22Rv1 (cell line): Measurements from ENCODE around the gene HS6ST1.

Experiments used
- H3K27ac ChIP-seq: fragments of 450-650 bp; 2 replicates; pipeline ENCODE4 v1.5.1; 2017
- ZFX ChIP-seq: fragments of 450-650 bp; IDR thresholded peaks from 2 replicates; pipeline ENCODE4 v1.6.1; 2017; ENCODE audit warnings: antibody characterized with exemption, borderline replicate concordance
- TF ChIP-seq, protein P1 (sequence below): fragments of 450-650 bp; IDR thresholded peaks from 2 replicates; pipeline ENCODE4 v1.5.1; 2017; ENCODE audit warnings: mild to moderate bottlenecking

The HS6ST1 gene

DNA sequence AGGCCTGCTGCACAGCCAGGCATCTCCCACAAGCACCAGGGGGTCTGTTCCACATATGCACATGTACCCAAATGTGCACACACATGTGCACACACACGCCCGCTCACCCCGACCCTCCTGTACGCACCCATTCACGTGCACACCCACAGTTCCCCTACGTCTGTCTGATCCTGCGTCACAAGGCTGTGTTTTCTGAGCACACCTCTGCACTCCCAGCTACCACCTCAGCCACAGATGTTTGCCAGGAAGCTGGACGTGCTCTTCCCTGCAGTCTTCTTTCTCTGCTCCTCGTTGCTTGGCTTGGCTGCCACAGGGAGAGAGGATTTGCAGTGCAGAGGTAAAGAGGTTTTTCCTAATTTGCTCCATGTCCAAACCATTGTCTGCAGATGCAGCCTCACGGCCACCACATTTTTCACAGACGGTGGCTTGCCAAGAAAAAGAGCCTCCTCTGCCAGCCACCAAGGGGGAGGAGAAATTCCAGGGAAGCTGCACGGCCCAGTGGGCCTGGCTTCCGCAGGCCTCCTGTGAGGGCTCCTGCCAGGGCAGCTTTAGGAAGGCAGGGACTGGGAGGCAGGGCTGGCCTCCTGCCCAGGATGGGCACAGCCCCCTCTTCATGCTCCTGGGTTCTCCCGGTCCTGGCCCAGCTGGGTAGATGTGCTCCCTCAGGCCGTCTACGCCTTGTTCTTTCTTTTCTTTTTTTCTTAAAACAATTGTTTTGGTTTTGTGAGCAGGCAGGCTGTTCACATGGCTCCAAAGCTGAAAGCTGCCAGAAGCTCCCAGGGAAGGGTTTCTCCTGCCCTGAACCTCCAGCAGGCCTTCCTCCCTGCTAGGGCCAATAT is 29.3 kb upstream of the HS6ST1 start:
- TF ChIP-seq, protein P1, sequence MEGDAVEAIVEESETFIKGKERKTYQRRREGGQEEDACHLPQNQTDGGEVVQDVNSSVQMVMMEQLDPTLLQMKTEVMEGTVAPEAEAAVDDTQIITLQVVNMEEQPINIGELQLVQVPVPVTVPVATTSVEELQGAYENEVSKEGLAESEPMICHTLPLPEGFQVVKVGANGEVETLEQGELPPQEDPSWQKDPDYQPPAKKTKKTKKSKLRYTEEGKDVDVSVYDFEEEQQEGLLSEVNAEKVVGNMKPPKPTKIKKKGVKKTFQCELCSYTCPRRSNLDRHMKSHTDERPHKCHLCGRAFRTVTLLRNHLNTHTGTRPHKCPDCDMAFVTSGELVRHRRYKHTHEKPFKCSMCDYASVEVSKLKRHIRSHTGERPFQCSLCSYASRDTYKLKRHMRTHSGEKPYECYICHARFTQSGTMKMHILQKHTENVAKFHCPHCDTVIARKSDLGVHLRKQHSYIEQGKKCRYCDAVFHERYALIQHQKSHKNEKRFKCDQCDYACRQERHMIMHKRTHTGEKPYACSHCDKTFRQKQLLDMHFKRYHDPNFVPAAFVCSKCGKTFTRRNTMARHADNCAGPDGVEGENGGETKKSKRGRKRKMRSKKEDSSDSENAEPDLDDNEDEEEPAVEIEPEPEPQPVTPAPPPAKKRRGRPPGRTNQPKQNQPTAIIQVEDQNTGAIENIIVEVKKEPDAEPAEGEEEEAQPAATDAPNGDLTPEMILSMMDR: no peak
- TF ChIP-seq ZFX: no peak
- H3K27ac ChIP-seq: no peak overlapping the region

DNA sequence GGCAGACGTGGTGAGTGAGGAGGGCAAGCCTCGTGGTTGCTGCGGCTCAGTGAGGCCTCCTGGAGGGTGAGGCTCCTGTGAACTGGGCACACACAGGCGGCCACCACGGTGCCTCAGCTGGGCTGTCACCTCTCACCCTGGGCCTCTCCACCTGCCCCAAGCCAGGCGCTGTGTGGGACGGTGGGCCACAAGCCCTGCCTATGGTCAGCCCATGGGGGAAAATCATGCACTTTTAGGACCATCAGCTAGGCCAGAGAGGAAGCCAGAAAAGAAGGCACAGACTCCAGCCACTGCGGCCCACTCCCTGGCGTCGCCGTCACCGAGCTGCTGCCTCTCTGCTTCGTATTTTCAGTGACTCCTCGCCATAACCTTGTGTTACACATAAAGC is 28.5 kb upstream of the HS6ST1 start:
- TF ChIP-seq ZFX: no peak
- TF ChIP-seq, protein P1: no peak
- H3K27ac ChIP-seq: no peak overlapping the region

DNA sequence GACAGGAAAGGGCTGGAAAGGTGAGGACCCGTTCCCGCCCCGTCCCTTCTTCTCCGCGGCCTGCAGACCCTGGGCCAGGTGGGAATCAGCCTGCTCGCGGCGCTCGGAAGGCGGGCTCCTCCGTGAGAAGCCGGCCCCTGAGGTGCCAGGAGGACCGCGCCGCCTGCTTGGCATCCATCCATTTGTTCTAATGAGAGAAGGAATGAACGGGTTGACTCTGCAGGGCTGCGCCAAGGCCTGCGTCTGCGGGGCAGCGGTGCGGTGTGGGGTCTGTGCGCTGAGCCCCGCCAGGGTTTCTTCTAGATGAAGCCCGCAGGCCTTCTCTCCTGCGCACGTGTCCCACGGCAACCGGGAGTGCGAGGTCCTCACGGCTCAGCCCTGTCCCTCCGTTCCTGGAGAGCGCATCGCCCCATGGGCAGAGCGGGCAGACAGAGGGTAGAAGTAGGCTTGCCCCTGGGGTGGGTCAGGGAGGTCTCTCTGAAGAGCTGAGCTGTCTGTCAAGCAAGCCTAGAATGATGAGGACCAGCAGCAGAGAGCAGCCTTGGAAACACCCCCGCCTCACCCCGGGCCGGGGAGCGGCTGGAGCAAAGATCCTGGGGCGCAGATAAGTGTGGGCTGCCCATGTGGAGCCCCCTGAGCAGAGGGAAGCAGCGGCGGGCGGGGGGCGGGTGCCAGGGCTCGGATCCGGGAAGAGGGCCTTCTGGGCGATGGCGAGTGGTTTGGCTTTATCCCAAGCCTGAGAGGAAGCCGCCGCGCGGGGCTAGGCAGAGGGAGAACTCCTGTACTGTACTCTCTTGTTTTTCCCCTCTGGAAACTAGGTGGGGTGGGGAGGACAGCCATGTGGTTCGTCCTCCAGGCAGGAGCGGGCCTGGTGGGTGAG is 27.9 kb upstream of the HS6ST1 start:
- TF ChIP-seq ZFX: no peak
- TF ChIP-seq, protein P1: no peak
- H3K27ac ChIP-seq: no peak overlapping the region

DNA sequence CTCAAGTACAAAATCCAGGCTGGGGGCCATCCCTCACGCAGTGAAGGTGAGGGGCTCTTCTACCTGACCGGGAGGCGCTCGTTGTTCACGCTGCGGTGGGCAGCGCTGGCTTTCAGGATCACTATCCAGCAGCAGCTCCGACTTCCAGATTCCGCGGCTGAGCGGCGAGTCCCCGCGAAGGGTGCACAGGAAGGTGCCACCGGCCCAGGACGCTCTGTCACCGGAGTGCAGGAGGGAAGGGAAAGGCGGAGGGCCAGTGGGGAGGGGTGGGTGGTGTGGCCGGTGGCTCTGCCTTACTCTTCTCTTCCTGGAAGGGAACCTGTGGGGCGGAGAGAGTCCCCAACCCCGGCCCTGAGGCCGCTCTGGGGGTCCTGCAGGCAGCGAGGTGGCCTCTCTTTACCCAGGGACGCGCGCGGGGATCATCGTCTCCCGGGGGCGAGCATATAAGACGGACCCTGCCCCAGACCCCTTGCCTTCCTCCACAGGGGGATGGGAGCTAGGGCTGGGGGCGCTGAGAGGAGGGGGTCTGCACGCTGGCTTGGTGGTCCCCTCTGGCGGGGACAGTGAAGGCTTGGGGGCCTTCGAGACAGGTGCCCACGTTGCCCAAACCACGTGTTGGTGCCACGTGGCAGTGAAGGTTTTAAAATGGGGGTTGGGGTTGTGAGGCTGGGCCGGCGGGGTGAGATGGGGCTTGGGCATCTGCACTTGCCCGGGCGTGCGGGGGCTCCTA is 26.9 kb upstream of the HS6ST1 start:
- no peak overlapping the region for H3K27ac ChIP-seq
- TF ChIP-seq ZFX: no peak
- TF ChIP-seq, protein P1: no peak

DNA sequence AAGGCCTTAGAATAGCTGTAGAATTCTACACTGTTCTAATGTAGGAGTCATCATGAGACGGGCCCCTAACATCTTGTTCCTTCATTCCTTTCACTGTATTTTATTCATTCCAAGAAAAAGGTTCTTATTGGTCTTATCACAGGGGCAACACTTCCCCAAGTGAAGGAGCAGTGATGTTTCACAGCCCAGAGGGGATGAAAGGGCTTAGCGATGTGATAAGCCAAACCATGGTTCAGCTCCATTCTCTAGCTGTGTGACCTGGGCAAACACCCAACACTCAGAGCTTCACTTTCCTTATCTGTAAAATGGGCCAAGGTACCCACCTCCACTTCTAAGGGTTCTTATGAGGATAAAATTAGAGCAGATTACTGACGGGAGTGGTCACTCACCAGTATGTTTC is 25.4 kb upstream of the HS6ST1 start:
- no peak overlapping the region for H3K27ac ChIP-seq
- TF ChIP-seq, protein P1: no peak
- no peak for TF ChIP-seq ZFX

DNA sequence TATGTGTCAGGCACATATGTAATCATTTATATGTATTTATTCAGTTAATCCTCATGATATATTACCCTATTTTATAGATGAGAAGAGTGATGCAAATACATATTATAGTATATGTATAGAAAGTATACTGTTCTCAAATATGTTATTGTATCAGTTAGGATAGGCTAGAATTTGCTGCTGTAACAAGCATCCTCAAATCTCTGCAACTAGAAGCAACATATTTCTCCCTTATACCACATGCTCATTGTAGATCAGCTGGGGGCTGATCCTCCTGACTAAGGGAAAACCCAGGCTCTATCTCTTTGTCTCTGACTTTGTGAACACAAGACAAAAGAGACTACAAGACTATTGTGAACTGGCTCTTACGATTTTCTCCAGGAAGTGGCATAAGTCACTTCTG is 24.8 kb upstream of the HS6ST1 start:
- H3K27ac ChIP-seq: no peak overlapping the region
- no peak for TF ChIP-seq ZFX
- TF ChIP-seq, protein P1: no peak
